MM.1S (cell line): ENCODE results near the gene TSSK1B.
"Not testable (repeated sequence)": the region's sequence is repeated elsewhere in the genome, so short reads cannot be mapped to it uniquely, and the experiment has no call there.

Experiments used
- DNase-seq: peaks from one replicate; pipeline ENCODE4 v3.0.0-alpha.2; 2015
- H2AFZ ChIP-seq: fragments of 300-600 bp; sonication (generic); 2 replicates; pipeline ENCODE4 v1.6.0; 2016; ENCODE audit warnings: antibody characterized with exemption, low read length
- H3F3A ChIP-seq: fragments of 300-600 bp; sonication (generic); 2 replicates; pipeline ENCODE4 v1.6.1; 2016; ENCODE audit warnings: mild to moderate bottlenecking, antibody characterized with exemption, low read length, moderate library complexity, mixed read lengths; ENCODE audit not compliant: insufficient read depth
- H3K27ac ChIP-seq: fragments of 300-600 bp; sonication (generic); 2 replicates; pipeline ENCODE4 v1.5.1; 2016; ENCODE audit warnings: mild to moderate bottlenecking, low read length
- H3K27me3 ChIP-seq: fragments of 300-600 bp; sonication (generic); replicated peaks from 2 replicates; pipeline ENCODE4 v1.6.0; 2016; ENCODE audit warnings: low read length; ENCODE audit not compliant: insufficient read depth
- H3K36me3 ChIP-seq: fragments of 300-600 bp; sonication (generic); replicated peaks from 2 replicates; pipeline ENCODE4 v1.6.1; 2016; ENCODE audit warnings: mild to moderate bottlenecking, low read length, mixed read lengths; ENCODE audit not compliant: insufficient read depth
- H3K4me1 ChIP-seq: fragments of 300-600 bp; sonication (generic); 2 replicates; pipeline ENCODE4 v1.6.1; 2016; ENCODE audit warnings: low read length, mixed read lengths
- H3K4me2 ChIP-seq: fragments of 300-600 bp; sonication (generic); 2 replicates; pipeline ENCODE4 v1.6.0; 2016; ENCODE audit warnings: low read depth, low read length
- H3K4me3 ChIP-seq: fragments of 300-600 bp; sonication (generic); 2 replicates; pipeline ENCODE4 v1.5.1; 2016; ENCODE audit warnings: low read length, mixed read lengths
- H3K79me2 ChIP-seq: fragments of 300-600 bp; sonication (generic); 2 replicates; pipeline ENCODE4 v1.6.1; 2016; ENCODE audit warnings: mixed run types, low read length, mixed read lengths
- H3K9ac ChIP-seq: fragments of 300-600 bp; sonication (generic); 2 replicates; pipeline ENCODE4 v1.6.1; 2016; ENCODE audit warnings: low read length, mixed read lengths
- H3K9me2 ChIP-seq: fragments of 300-600 bp; sonication (generic); replicated peaks from 2 replicates; pipeline ENCODE4 v1.6.1; 2016; ENCODE audit warnings: mild to moderate bottlenecking, low read length, mixed read lengths; ENCODE audit not compliant: insufficient read depth
- H3K9me3 ChIP-seq: fragments of 300-600 bp; sonication (generic); replicated peaks from 2 replicates; pipeline ENCODE4 v1.6.1; 2016; ENCODE audit warnings: mild to moderate bottlenecking, low read length, mixed read lengths; ENCODE audit not compliant: insufficient read depth
- H4K20me1 ChIP-seq: fragments of 300-600 bp; sonication (generic); 2 replicates; pipeline ENCODE4 v1.6.1; 2016; ENCODE audit warnings: mild to moderate bottlenecking, low read length, moderate library complexity, mixed read lengths; ENCODE audit not compliant: insufficient read depth
- CTCF ChIP-seq: fragments of 300-600 bp; sonication (generic); IDR thresholded peaks from 2 replicates; pipeline ENCODE4 v1.5.1; 2016; ENCODE audit warnings: antibody characterized with exemption, low read length, mixed read lengths
- EZH2 ChIP-seq: fragments of 300-600 bp; sonication (generic); optimal IDR thresholded peaks from 2 replicates; pipeline ENCODE3; 2017; ENCODE audit warnings: low read depth, mild to moderate bottlenecking, antibody characterized with exemption, low read length, mixed read lengths
- EZH2phosphoT487 ChIP-seq: fragments of 300-600 bp; sonication (generic); IDR thresholded peaks from 2 replicates; pipeline ENCODE4 v1.6.1; 2018; ENCODE audit warnings: antibody characterized with exemption, low read length

Gene TSSK1B

GRCh38 chr5:113421693-113422092 is 13.1 kb downstream of the TSSK1B start:
- Histone ChIP-seq H2AFZ (no peak overlapping the region), H3K9me3 (no peaks in the 10 kb centered on the region), H3K27me3 (no peaks in the 10 kb centered on the region), H3K4me1 (no peaks in the 10 kb centered on the region), H3K4me2 (no peak overlapping the region), H3K9me2 (no peaks in the 10 kb centered on the region), H3K27ac (no peak overlapping the region), H3K36me3 (no peaks in the 10 kb centered on the region), H3K79me2 (no peaks in the 10 kb centered on the region), H3K9ac (no peak overlapping the region), H4K20me1 (no peaks in the 10 kb centered on the region), H3K4me3 (no peak overlapping the region), H3F3A (no peaks in the 10 kb centered on the region)
- no peak for DNase-seq
- no peak for TF ChIP-seq CTCF
- TF ChIP-seq EZH2phosphoT487: no peak
- TF ChIP-seq EZH2: no peak

DNA sequence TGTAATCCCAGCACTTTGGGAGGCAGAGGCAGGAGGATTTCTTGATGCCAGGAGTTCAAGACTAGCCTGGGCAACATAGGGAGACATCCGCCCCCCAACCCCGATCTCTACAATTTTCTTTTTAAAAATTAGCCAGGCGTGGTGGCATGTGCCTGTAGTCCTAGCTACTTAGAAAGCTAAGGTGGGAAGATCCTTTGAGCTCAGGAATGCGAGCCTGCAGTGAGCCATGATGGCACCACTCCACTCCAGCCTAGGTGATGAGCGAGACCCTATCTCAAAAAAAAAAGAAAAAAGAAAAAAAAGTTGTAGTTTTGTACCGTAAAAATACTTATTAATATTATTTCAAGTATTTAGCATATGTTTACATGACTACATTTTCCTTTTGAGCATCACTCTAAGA is 29.3 kb downstream of the TSSK1B start:
- H3K4me2 ChIP-seq: no peak overlapping the region
- H3K9me3 ChIP-seq: no peaks in the 10 kb centered on the region
- no peaks in the 10 kb centered on the region for H3K27me3 ChIP-seq
- H3K9ac ChIP-seq: no peak overlapping the region
- no peak for TF ChIP-seq CTCF
- no peak for TF ChIP-seq EZH2phosphoT487
- TF ChIP-seq EZH2: no peak
- H2AFZ ChIP-seq: no peak overlapping the region
- no peaks in the 10 kb centered on the region for H3K4me1 ChIP-seq
- H3K9me2 ChIP-seq: no peaks in the 10 kb centered on the region
- H3F3A ChIP-seq: no peaks in the 10 kb centered on the region
- no peak overlapping the region for H3K27ac ChIP-seq
- no peaks in the 10 kb centered on the region for H4K20me1 ChIP-seq
- H3K4me3 ChIP-seq: no peak overlapping the region
- H3K36me3 ChIP-seq: no peaks in the 10 kb centered on the region
- no peaks in the 10 kb centered on the region for H3K79me2 ChIP-seq
- no peak for DNase-seq

GRCh38 chr5:113404269-113404668 is 30.5 kb downstream of the TSSK1B start:
- TF ChIP-seq EZH2phosphoT487: no peak
- no peak for TF ChIP-seq CTCF
- TF ChIP-seq EZH2: no peak
- Histone ChIP-seq H3K27me3 (no peaks in the 10 kb centered on the region), H3K27ac (no peak overlapping the region), H3K4me3 (no peak overlapping the region), H3K36me3 (no peaks in the 10 kb centered on the region), H2AFZ (no peak overlapping the region), H3K79me2 (no peaks in the 10 kb centered on the region), H3K9me2 (no peaks in the 10 kb centered on the region), H3K9ac (no peak overlapping the region), H3K9me3 (no peaks in the 10 kb centered on the region), H4K20me1 (no peaks in the 10 kb centered on the region), H3K4me1 (no peaks in the 10 kb centered on the region), H3K4me2 (no peak overlapping the region), H3F3A (no peaks in the 10 kb centered on the region)
- no peak for DNase-seq

- not testable (repeated sequence) for DNase-seq, H3K27ac ChIP-seq, H3F3A ChIP-seq, H3K4me1 ChIP-seq, H3K27me3 ChIP-seq, H3K79me2 ChIP-seq, H3K9me3 ChIP-seq, H3K9me2 ChIP-seq, H2AFZ ChIP-seq, H3K9ac ChIP-seq, H3K36me3 ChIP-seq, H3K4me2 ChIP-seq, H3K4me3 ChIP-seq, H4K20me1 ChIP-seq
Measured at GRCh38 chr5:113397986-113398385, 36.8 kb downstream of the TSSK1B start.
